ENCODE measurements around the gene NCS1. TPM values are rescaled to one million over a fixed set of nuclear protein-coding genes. Genes with fewer than 3 reads are reported as not detected.

The NCS1 gene
- total and polyA plus RNA-seq, 2 experiments from 2014 or later: 4.7 to 33.0 TPM

DNA sequence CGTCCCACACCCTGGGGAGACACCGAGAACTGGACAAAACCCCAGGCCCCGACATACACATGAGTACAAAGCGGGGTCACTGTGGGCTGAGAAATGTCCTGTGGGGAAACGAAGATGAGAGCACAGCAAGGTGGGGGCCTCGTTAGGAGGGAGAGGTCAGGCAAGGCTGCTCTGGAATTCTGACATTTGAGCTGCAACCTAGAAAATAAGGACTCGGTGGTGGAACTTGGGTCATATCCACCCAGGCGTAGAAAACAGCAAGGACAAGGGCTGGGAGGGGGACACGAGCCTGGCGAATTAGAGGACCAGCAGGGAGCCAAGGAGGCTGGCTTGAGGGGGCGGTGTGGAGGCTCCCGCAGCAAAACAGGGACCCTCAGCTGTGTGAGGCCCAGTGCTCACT, 32.8 kb downstream of the NCS1 start:
- H3K9me2 ChIP-seq (ENCODE audit: insufficient read depth): no peaks in the 10 kb centered on the region
- no peak overlapping the region for H3K27ac ChIP-seq
- H4K20me1 ChIP-seq (ENCODE audit: insufficient read depth): peaks cover 1% of the 10 kb centered on the region; the same call in 1 of the 2 replicates
- no peak overlapping the region for H3K4me3 ChIP-seq
- peaks cover 14% of the 10 kb centered on the region for H3K79me2 ChIP-seq (ENCODE audit: insufficient read depth)
- no peak overlapping the region for H3K4me2 ChIP-seq (ENCODE audit: unreplicated experiment)
- in situ Hi-C loops (cut with MboI): no loop called here
- H3K9ac ChIP-seq: no peak overlapping the region
- no peaks in the 10 kb centered on the region for H3F3A ChIP-seq (ENCODE audit: insufficient read depth)
- H3K36me3 ChIP-seq (ENCODE audit: low read depth): no peaks in the 10 kb centered on the region
- no peaks in the 10 kb centered on the region for H3K4me1 ChIP-seq (ENCODE audit: insufficient read depth)
- TF ChIP-seq EZH2 (IDR thresholded peaks at IDR 0.05; ENCODE audit: insufficient read depth, poor library complexity, severe bottlenecking) (no peak), EZH2phosphoT487 (IDR thresholded peaks at IDR 0.05; ENCODE audit: insufficient read depth, low read depth) (no peak)
- no peaks in the 10 kb centered on the region for H3K27me3 ChIP-seq (replicated peaks; ENCODE audit: insufficient read depth)
- H3K9me3 ChIP-seq (ENCODE audit: low read depth): no peaks in the 10 kb centered on the region
- 82 to 84% methylated on average over 11 to 12 of the region's 12 CpGs for WGBS, 2 experiments (ENCODE audit: low coverage in 1 of 2, low lambda C conversion rate in 2 of 2, missing lambda C conversion rate in 2 of 2)
- no peak for DNase-seq
- H2AFZ ChIP-seq: no peak overlapping the region

DNA sequence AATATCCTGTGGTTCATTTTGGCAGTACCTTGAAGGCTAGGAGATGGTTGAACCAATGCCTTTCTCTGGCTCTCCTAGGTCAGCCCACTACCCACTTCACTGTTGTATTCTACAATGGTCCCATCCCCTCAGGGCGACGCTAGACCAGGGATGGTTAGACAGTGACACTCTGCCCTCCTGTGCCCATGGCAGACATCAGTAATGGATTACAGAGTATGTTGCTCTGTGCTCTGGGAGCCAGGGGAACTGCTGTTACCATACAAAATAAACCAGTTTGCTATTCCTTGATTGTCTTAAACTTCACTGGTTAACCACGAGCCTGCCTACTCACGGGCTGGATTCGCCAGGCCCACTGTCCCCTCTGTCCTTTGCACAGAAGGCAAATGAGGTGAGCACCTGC, 33.7 kb downstream of the NCS1 start:
- no peaks in the 10 kb centered on the region for H3K9me3 ChIP-seq (ENCODE audit: low read depth)
- H4K20me1 ChIP-seq (ENCODE audit: insufficient read depth): no peaks in the 10 kb centered on the region
- H3K4me2 ChIP-seq (ENCODE audit: unreplicated experiment): no peak overlapping the region
- in situ Hi-C loops (cut with MboI): no loop called here
- no peaks in the 10 kb centered on the region for H3K4me1 ChIP-seq (ENCODE audit: insufficient read depth)
- H2AFZ ChIP-seq: no peak overlapping the region
- no peak for DNase-seq
- 0 out of 2 replicates have a peak, but pooled peaks cover 4% of the 10 kb centered on the region for H3K79me2 ChIP-seq (ENCODE audit: insufficient read depth)
- H3K4me3 ChIP-seq: no peak overlapping the region
- no peaks in the 10 kb centered on the region for H3F3A ChIP-seq (ENCODE audit: insufficient read depth)
- H3K9ac ChIP-seq: no peak overlapping the region
- WGBS, 2 experiments (ENCODE audit: low coverage in 1 of 2, low lambda C conversion rate in 2 of 2, missing lambda C conversion rate in 2 of 2): 95 to 97% methylated on average over 5 of the region's 5 CpGs
- no peaks in the 10 kb centered on the region for H3K36me3 ChIP-seq (ENCODE audit: low read depth)
- TF ChIP-seq EZH2 (IDR thresholded peaks at IDR 0.05; ENCODE audit: insufficient read depth, poor library complexity, severe bottlenecking): no peak
- no peak for TF ChIP-seq EZH2phosphoT487 (IDR thresholded peaks at IDR 0.05; ENCODE audit: insufficient read depth, low read depth)
- no peaks in the 10 kb centered on the region for H3K27me3 ChIP-seq (replicated peaks; ENCODE audit: insufficient read depth)
- H3K9me2 ChIP-seq (ENCODE audit: insufficient read depth): no peaks in the 10 kb centered on the region
- no peak overlapping the region for H3K27ac ChIP-seq

DNA sequence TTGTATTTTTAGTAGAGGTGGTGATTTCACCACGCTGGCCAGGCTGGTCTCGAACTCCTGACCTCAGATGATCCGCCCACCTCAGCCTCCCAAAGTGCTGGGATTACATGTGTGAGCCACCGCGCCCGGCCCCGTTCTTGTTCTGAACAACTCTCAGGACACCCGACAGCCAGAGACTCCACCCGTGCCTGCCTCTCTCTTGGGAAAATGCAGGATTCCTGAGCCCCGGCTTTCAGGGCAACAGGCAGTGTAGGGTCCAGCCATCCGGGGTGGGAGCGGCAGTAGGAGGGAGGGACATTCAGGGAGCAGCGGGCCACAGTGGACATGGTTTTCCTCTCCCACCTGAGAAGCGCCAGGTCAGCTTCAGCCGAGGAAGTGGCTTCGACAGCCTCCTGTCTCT, 34.4 kb downstream of the NCS1 start:
- Histone ChIP-seq H3K4me1 (ENCODE audit: insufficient read depth) (no peaks in the 10 kb centered on the region), H2AFZ (no peak overlapping the region), H3K9ac (no peak overlapping the region), H3F3A (ENCODE audit: insufficient read depth) (no peaks in the 10 kb centered on the region), H3K27ac (no peak overlapping the region), H3K9me3 (ENCODE audit: low read depth) (no peaks in the 10 kb centered on the region), H3K27me3 (replicated peaks; ENCODE audit: insufficient read depth) (no peaks in the 10 kb centered on the region), H3K36me3 (ENCODE audit: low read depth) (no peaks in the 10 kb centered on the region), H3K4me3 (no peak overlapping the region), H3K9me2 (ENCODE audit: insufficient read depth) (no peaks in the 10 kb centered on the region), H3K4me2 (ENCODE audit: unreplicated experiment) (no peak overlapping the region), H4K20me1 (ENCODE audit: insufficient read depth) (no peaks in the 10 kb centered on the region), H3K79me2 (ENCODE audit: insufficient read depth) (no peaks in the 10 kb centered on the region)
- in situ Hi-C loops (cut with MboI): no loop called here
- 89 to 93% methylated on average over 16 of the region's 16 CpGs for WGBS, 2 experiments (ENCODE audit: low coverage in 1 of 2, low lambda C conversion rate in 2 of 2, missing lambda C conversion rate in 2 of 2)
- DNase-seq: no peak
- TF ChIP-seq EZH2phosphoT487 (IDR thresholded peaks at IDR 0.05; ENCODE audit: insufficient read depth, low read depth): no peak

DNA sequence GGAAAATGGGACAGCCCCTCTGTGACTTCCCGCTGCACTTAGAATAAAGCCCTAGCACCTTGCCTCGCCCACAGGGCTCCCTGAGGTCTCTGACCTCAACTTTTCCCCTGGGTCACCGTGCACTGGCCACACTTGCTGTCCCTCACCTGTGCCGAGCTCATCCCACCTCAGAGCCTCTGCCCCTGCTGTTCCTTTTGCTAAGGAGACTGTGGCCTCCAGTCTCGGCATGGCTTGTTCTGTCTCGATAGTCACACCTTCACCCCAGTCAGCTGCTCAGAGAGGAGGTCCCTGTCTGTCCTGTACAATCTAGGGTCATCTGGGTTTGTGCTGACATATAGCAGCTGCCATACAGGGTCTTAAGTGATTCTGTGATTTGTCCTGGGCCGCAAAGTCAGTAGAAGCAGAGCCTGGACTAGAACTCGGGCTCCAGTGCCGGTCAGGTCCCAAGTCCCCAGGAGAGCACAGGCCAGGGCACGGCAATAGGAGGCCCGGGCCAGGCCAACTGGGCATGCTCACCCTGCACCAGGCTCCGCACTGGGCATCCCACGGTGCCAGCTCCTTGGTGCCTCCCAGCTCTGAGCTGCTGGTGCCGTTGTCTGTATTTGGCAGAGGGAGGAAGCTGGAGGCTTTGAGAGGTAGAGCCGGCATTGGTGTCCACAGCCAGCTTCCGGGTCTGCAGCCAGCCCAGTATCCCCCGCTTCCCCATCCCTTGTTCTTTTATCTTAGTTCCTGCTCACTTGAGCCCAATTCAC, 35.2 kb downstream of the NCS1 start:
- no peak overlapping the region for H3K4me3 ChIP-seq
- H3K9ac ChIP-seq: no peak overlapping the region
- in situ Hi-C loops (cut with MboI): no loop called here
- H3K36me3 ChIP-seq (ENCODE audit: low read depth): no peaks in the 10 kb centered on the region
- H2AFZ ChIP-seq: no peak overlapping the region
- no peaks in the 10 kb centered on the region for H3K4me1 ChIP-seq (ENCODE audit: insufficient read depth)
- H3K9me3 ChIP-seq (ENCODE audit: low read depth): no peaks in the 10 kb centered on the region
- no peaks in the 10 kb centered on the region for H3K79me2 ChIP-seq (ENCODE audit: insufficient read depth)
- H3K4me2 ChIP-seq (ENCODE audit: unreplicated experiment): no peak overlapping the region
- H4K20me1 ChIP-seq (ENCODE audit: insufficient read depth): no peaks in the 10 kb centered on the region
- no peaks in the 10 kb centered on the region for H3F3A ChIP-seq (ENCODE audit: insufficient read depth)
- DNase-seq: no peak
- no peak overlapping the region for H3K27ac ChIP-seq
- H3K9me2 ChIP-seq (ENCODE audit: insufficient read depth): no peaks in the 10 kb centered on the region
- H3K27me3 ChIP-seq (replicated peaks; ENCODE audit: insufficient read depth): no peaks in the 10 kb centered on the region
- TF ChIP-seq EZH2 (IDR thresholded peaks at IDR 0.05; ENCODE audit: insufficient read depth, poor library complexity, severe bottlenecking) (no peak), EZH2phosphoT487 (IDR thresholded peaks at IDR 0.05; ENCODE audit: insufficient read depth, low read depth) (no peak)
- WGBS, 2 experiments (ENCODE audit: low coverage in 1 of 2, low lambda C conversion rate in 2 of 2, missing lambda C conversion rate in 2 of 2): 86 to 88% methylated on average over 17 of the region's 17 CpGs
